HUES64 (cell line): Measurements from ENCODE around the gene WDR70.
"Not testable (repeated sequence)": the region's sequence is repeated elsewhere in the genome, so short reads cannot be mapped to it uniquely, and the experiment has no call there.

Source experiments
- H3K27ac ChIP-seq: 2 replicates; pipeline ENCODE4 v1.7.0; 2013; ENCODE audit warnings: low read depth, low read length, inconsistent platforms
- H3K27me3 ChIP-seq: 2 replicates; pipeline ENCODE4 v1.6.1; 2013; ENCODE audit warnings: mild to moderate bottlenecking, low read length; ENCODE audit not compliant: insufficient read depth
- H3K36me3 ChIP-seq: 2 replicates; pipeline ENCODE4 v1.6.1; 2013; ENCODE audit warnings: mild to moderate bottlenecking, low read length; ENCODE audit not compliant: insufficient read depth
- H3K4me1 ChIP-seq: 2 replicates; pipeline ENCODE4 v1.6.1; 2013; ENCODE audit warnings: mild to moderate bottlenecking, low read length, moderate library complexity; ENCODE audit not compliant: insufficient read depth
- H3K4me3 ChIP-seq: 2 replicates; pipeline ENCODE4 v1.5.1; 2013; ENCODE audit warnings: mild to moderate bottlenecking, low read length, moderate library complexity
- H3K9ac ChIP-seq: 2 replicates; pipeline ENCODE4 v1.6.1; 2013; ENCODE audit warnings: mild to moderate bottlenecking, low read depth, low read length
- H3K9me3 ChIP-seq: 2 replicates; pipeline ENCODE4 v1.6.1; 2013; ENCODE audit warnings: low read depth, low read length; ENCODE audit not compliant: insufficient read depth
- WGBS: fragments of 150-250, 120-280 bp; methylation state at CpG from one replicate; pipeline ENCODE4 v1.1.7; 2013; ENCODE audit warnings: missing lambda C conversion rate; 5-methylcytosine and 5-hydroxymethylcytosine counted together

The WDR70 gene

DNA sequence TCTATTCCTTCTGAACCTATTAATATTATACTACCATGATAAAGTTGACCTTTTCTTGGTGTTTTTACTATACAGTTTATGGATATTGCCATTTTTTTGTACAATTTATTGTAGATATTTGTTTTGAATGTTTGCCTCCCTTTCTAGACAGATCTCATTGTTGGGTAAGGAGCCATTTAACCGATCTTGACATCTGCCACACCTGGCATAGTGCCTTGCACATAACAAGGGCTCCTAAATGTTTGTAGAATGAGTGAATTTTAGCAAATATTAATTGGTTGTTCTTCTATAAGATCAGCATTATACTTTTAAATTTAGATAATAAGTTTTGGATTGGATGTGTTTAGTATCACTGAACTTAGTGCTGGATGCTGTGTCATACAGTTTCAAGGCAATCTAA is 285.4 kb downstream of the WDR70 start:
- no peaks in the 10 kb centered on the region for H3K9me3 ChIP-seq
- no peaks in the 10 kb centered on the region for H3K36me3 ChIP-seq
- H3K4me3 ChIP-seq, result no peak overlapping the region
- WGBS, result 100% methylated on average over 1 of the region's 1 CpG
- H3K27ac ChIP-seq, result no peak overlapping the region
- H3K4me1 ChIP-seq, result peaks cover 3% of the 10 kb centered on the region
- H3K27me3 ChIP-seq, result no peaks in the 10 kb centered on the region
- no peak overlapping the region for H3K9ac ChIP-seq

DNA sequence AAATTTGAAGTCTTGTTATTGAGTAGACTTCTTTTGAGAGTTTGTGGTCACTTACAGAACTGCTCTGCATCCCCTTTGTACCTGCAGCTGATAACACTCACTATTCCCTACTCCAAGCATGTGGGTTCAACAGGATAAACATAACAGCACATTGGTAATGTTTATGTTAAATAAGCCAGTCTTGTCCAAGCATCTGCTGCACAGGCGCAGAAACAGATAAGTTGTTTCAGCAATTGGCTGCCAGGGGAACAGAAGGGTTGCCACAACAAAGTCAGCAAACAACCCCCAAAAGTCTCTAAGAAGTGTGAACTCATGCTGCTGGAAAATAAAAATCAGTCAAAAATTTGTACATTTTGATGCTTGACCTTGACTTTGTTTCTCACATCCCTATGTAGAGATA is 286.2 kb downstream of the WDR70 start:
- H3K4me3 ChIP-seq, result no peak overlapping the region
- peaks cover 3% of the 10 kb centered on the region for H3K4me1 ChIP-seq
- H3K27ac ChIP-seq, result no peak overlapping the region
- no peaks in the 10 kb centered on the region for H3K9me3 ChIP-seq
- no peaks in the 10 kb centered on the region for H3K36me3 ChIP-seq
- 82% methylated on average over 1 of the region's 1 CpG for WGBS
- H3K27me3 ChIP-seq, result no peaks in the 10 kb centered on the region
- H3K9ac ChIP-seq, result no peak overlapping the region

DNA sequence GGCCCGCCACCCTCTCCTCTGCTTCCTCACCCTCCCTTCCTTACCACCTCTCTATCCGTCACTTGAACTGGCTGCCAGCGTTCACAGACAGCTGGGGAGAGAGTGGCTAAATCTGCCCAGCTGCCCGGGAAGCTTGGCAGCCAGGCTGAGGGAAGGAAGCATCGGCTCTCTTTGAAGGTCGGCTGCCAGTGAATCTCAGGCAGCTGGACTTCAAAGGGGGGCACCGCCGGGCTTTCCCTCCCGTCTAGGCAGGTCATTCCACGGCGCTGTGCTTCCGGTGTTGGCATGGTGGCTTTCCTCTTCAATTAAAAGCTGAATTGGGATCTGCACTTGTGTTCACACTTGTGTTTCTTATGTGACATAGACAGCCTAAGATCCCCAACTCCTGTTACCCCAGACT is 286.8 kb downstream of the WDR70 start:
- 73% methylated on average over 12 of the region's 12 CpGs for whole genome bisulfite sequencing

DNA sequence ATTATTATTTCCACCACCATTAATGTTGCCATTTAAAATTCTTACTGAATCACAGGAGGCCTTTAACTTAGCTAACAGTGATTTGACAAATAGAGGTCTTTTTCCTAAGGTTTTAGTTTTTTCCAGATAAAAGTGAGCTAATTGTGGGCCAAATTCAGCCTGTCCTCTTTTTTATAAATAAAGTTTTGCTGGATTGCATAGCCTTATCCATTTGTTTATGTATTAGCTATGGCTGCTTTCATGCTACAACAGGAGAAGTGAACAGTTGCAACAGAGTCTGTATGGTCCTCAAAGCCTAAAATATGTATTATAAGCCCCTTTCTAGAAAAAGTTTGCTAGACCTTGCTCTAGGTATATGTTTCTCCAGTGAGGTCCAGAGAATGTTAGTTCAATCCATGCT is 288.3 kb downstream of the WDR70 start:
- Histone ChIP-seq H3K36me3 (no peaks in the 10 kb centered on the region), H3K9ac (no peak overlapping the region), H3K4me3 (no peak overlapping the region), H3K4me1 (peaks cover 3% of the 10 kb centered on the region; the same call in 1 of the 2 replicates), H3K27ac (no peak overlapping the region), H3K9me3 (no peaks in the 10 kb centered on the region), H3K27me3 (no peaks in the 10 kb centered on the region)

More for the DNA sequence above, 286.8 kb downstream of the WDR70 start:
- H3K27me3 ChIP-seq, result no peaks in the 10 kb centered on the region
- no peaks in the 10 kb centered on the region for H3K9me3 ChIP-seq
- H3K9ac ChIP-seq, result no peak overlapping the region
- no peaks in the 10 kb centered on the region for H3K36me3 ChIP-seq
- H3K27ac ChIP-seq, result no peak overlapping the region
- no peak overlapping the region for H3K4me3 ChIP-seq
- H3K4me1 ChIP-seq, result peaks cover 3% of the 10 kb centered on the region

DNA sequence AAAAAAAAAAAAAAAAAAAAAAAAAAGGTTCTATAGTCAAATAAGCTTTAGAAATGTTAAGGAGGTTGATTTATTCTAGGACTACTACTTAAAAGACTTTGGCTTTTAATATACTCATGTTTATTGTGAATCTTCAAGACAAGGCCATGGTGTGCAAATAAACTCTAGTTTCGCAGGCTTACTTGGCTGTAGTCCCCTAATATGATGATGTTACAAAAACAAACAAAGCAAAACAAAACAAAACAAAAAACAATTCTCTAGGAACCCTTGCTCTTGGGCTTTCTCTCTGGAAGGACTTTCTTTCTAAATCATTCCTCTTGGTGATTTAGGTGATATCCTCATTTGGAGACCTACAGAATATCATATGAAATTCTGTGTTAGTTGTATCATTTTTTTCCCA is 288.7 kb downstream of the WDR70 start:
- H3K27me3 ChIP-seq, result no peaks in the 10 kb centered on the region
- H3K4me3 ChIP-seq, result no peak overlapping the region
- WGBS, result 100% methylated on average over 1 of the region's 1 CpG
- H3K4me1 ChIP-seq, result peaks cover 3% of the 10 kb centered on the region; the same call in 1 of the 2 replicates
- no peaks in the 10 kb centered on the region for H3K36me3 ChIP-seq
- no peak overlapping the region for H3K27ac ChIP-seq
- no peaks in the 10 kb centered on the region for H3K9me3 ChIP-seq
- no peak overlapping the region for H3K9ac ChIP-seq

DNA sequence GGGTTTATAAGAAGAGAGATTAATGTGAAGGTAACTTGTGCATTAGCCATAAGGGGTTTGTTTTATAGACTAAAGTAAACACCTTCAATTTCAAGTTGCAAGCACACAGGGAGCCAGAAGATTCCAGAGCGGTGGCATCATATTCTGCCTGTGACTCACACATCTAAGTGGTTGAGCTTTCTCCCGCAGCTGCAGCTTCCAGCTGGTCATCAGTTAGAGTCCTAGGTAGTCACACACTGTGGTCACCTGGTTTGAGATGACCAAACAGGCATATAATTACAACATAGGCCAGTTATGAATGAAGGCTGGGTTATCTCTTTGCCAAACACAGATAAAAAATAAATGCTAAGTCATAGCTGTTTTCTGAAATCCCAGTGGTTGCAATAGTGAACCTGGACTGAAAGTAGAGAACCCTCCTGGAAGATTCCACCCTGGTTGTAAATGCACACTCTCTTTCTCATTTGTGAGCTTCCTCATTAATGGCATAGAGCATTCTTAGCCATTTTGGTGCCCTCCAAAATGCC is 289.5 kb downstream of the WDR70 start:
- Histone ChIP-seq H3K9ac (no peak overlapping the region), H3K4me3 (no peak overlapping the region), H3K4me1 (peaks cover 3% of the 10 kb centered on the region; the same call in 1 of the 2 replicates), H3K36me3 (no peaks in the 10 kb centered on the region), H3K27ac (no peak overlapping the region), H3K9me3 (no peaks in the 10 kb centered on the region), H3K27me3 (no peaks in the 10 kb centered on the region)
- WGBS, result 65% methylated on average over 2 of the region's 2 CpGs

DNA sequence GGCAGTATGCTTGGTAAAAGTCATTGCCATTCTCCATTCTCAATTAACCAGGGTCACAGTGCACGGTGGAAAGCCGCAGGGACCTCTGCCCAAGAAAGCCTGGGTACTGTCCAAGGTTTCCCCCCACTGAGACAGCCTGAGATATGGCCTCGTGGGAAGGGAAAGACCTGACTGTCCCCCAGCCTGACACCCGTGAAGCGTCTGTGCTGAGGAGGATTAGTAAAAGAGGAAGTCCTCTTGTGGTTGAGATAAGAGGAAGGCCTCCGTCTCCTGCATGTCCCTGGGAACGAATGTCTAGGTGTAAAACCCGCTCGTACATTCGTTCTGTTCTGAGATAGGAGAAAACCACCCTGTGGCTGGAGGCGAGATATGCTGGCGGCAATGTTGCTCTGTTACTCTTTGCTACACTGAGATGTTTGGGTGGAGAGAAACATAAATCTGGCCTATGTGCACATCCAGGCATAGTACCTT is 293.0 kb downstream of the WDR70 start:
- H3K9ac ChIP-seq, H3K27me3 ChIP-seq, H3K4me3 ChIP-seq, H3K27ac ChIP-seq, H3K36me3 ChIP-seq, H3K9me3 ChIP-seq, H3K4me1 ChIP-seq: not testable (repeated sequence)
- WGBS, result 84% methylated on average over 12 of the region's 12 CpGs

DNA sequence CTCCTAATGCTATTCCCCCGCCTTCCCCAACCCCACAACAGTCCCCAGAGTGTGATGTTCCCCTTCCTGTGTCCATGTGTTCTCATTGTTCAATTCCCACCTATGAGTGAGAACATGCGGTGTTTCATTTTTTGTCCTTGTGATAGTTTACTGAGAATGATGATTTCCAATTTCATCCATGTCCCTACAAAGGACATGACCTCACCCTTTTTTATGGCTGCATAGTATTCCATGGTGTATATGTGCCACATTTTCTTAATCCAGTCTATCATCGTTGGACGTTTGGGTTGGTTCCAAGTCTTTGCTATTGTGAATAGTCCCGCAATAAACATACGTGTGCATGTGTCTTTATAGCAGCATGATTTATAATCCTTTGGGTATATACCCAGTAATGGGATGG is 295.2 kb downstream of the WDR70 start:
- not testable (repeated sequence) for H3K27ac ChIP-seq, H3K36me3 ChIP-seq, H3K4me3 ChIP-seq, H3K27me3 ChIP-seq, H3K9me3 ChIP-seq, H3K9ac ChIP-seq, H3K4me1 ChIP-seq
- WGBS, result 64% methylated on average over 3 of the region's 6 CpGs

DNA sequence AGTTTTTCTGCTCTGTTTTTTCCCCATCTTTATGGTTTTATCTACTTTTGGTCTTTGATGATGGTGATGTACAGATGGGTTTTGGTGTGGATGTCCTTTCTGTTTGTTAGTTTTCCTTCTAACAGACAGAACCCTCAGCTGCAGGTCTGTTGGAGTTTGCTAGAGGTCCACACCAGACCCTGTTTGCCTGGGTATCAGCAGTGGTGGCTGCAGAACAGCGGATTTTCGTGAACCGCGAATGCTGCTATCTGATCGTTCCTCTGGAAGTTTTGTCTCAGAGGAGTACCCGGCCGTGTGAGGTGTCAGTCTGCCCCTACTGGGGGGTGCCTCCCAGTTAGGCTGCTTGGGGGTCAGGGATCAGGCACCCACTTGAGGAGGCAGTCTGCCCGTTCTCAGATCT is 300.2 kb downstream of the WDR70 start:
- peaks cover 12% of the 10 kb centered on the region for H3K9me3 ChIP-seq
- WGBS, result 98% methylated on average over 8 of the region's 8 CpGs
- not testable (repeated sequence) for H3K27ac ChIP-seq

DNA sequence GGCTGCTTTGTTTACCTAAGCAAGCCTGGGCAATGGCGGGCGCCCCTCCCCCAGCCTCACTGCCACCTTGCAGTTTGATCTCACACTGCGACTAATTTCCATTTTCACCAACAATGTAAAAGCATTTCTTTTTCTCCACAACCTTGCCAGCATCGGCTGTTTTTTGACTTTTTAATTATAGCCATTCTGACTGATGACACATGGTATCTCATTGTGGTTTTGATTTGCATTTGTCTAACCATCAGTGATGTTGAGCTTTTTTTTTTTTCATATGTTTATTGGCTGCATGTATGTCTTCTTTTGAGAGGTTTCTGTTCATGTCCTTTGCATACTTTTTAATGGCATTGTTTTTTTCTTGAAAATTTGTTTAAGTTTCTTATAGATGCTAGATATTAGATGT is 300.8 kb downstream of the WDR70 start:
- 94% methylated on average over 4 of the region's 4 CpGs for WGBS
- H3K27me3 ChIP-seq, H3K36me3 ChIP-seq, H3K4me3 ChIP-seq, H3K27ac ChIP-seq, H3K9ac ChIP-seq, H3K4me1 ChIP-seq: not testable (repeated sequence)
- peaks cover 12% of the 10 kb centered on the region for H3K9me3 ChIP-seq

More for the DNA sequence above, 300.2 kb downstream of the WDR70 start:
- H3K27me3 ChIP-seq, H3K36me3 ChIP-seq, H3K9ac ChIP-seq, H3K4me1 ChIP-seq, H3K4me3 ChIP-seq: not testable (repeated sequence)

DNA sequence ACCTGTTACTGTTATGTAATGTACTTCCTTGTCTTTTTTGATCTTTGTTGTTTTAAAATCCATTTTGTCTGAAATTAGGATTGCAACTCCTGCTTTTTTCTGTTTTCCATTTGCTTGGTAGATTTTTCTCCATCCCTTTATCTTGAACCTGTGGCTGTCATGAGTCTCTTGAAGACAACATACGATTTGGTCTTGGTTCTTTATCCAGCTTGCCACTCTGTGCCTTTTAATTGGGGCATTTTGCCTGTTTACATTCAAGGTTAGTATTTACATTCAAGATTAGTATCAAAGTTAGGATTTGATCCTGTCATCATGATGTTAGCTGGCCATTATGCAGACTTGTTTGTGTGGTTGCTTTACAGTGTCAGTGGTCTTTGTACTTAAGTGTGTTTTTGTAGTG is 304.0 kb downstream of the WDR70 start:
- 87% methylated on average over 1 of the region's 1 CpG for WGBS
- Histone ChIP-seq H3K4me3 (no peak overlapping the region), H3K4me1 (no peaks in the 10 kb centered on the region), H3K27ac (no peak overlapping the region), H3K27me3 (no peaks in the 10 kb centered on the region), H3K36me3 (no peaks in the 10 kb centered on the region), H3K9ac (no peak overlapping the region), H3K9me3 (peaks cover 12% of the 10 kb centered on the region)

DNA sequence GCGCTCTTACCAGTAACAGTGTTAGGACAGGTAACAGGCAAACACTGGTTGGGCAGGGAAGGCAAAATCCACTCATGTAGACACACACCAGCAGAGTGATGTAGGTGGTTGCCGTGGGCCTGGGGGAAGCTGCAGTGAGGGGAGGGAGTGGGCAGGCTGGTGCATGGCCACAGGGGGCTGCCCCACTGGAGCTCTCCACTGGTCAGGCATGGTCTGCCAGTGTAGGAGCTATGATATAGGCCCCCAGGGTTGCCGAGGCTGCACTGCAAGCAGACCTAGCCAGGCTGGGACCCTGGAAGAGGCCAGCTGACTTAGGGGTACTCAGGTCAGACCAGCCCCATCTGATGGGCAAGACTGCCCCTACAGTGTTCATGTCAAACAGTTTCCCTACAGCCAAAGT is 306.1 kb downstream of the WDR70 start:
- 88% methylated on average over 3 of the region's 3 CpGs for WGBS
- no peaks in the 10 kb centered on the region for H3K36me3 ChIP-seq

More for the DNA sequence above, 306.1 kb downstream of the WDR70 start:
- Histone ChIP-seq H3K27ac (no peak overlapping the region), H3K4me3 (no peak overlapping the region), H3K27me3 (no peaks in the 10 kb centered on the region), H3K9ac (no peak overlapping the region), H3K9me3 (peaks cover 7% of the 10 kb centered on the region), H3K4me1 (no peaks in the 10 kb centered on the region)
